NCI-H524 treated with DMSO at 0.1 percent for 48 hours (cell line): ENCODE data around the gene STOML1.

Source experiments
- DNase-seq: peaks from one replicate; lab custom pipeline; 2025; lab: John Stamatoyannopoulos, UW

The STOML1 gene

DNA sequence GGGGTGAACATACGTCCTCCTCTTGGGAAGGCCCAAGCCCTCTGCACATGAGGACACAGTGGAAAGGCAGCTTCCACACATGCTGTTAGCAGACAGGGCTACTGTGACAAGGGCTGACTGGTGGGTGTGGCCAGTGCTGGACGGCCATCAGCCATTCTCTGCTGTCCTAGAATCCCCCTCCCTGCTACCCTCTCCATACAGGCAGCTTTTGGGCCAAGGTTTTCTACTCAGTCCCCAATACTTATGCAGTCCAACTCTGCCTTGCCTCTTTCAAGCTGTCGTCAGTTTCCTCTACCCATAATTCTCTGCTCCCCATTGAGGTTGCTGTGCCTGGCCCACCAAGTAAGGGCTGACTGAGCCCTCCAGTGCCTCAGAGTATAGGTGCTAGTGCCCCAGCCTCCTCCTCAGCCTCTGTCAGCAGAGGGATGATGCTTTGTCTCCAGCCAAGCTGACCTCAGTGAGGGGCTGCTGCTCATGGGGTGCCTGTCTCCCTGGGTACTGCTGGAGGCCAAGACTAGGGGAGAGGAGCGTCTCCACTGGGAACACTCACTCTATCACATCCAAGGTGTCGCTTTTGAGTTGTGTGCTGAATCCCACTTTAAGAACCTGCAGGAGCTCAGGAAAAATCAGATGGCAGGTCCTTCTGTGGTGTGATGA is 63.0 kb downstream of the STOML1 start:
- no peak for DNase-seq
